DND-41 (cell line): Measurements from ENCODE around the gene COL6A5.
"Not testable (repeated sequence)": the region's sequence is repeated elsewhere in the genome, so short reads cannot be mapped to it uniquely, and the experiment has no call there.

Source experiments
- ATAC-seq: fragments of 200-7000 bp; cut with Tn5 transposase; 3 replicates; pipeline ENCODE4 v1.9.1; 2021; ENCODE audit warnings: low read depth; ENCODE audit not compliant: insufficient read depth
- DNase-seq: peaks from one replicate; pipeline ENCODE4 v3.0.0-alpha.2; 2020
- H2AFZ ChIP-seq: 2 replicates; pipeline ENCODE4 v1.6.0; 2012; ENCODE audit warnings: low read depth, low read length
- H3K27ac ChIP-seq: 2 replicates; pipeline ENCODE4 v1.5.1; 2012; ENCODE audit warnings: low read length, inconsistent platforms
- H3K27me3 ChIP-seq: fragments of 200-600 bp; sonication (generic); 2 replicates; pipeline ENCODE4 v1.6.0; 2012; ENCODE audit warnings: low read length, mild to moderate bottlenecking, inconsistent platforms; ENCODE audit not compliant: insufficient read depth, poor library complexity
- H3K36me3 ChIP-seq: 2 replicates; pipeline ENCODE4 v1.5.1; 2012; ENCODE audit warnings: low read length, inconsistent platforms; ENCODE audit not compliant: insufficient read depth
- H3K4me1 ChIP-seq: 2 replicates; pipeline ENCODE4 v1.5.1; 2012; ENCODE audit warnings: mild to moderate bottlenecking, low read length; ENCODE audit not compliant: insufficient read depth
- H3K4me2 ChIP-seq: 2 replicates; pipeline ENCODE4 v1.6.0; 2012; ENCODE audit warnings: mild to moderate bottlenecking, moderate library complexity, low read length, inconsistent platforms; ENCODE audit not compliant: insufficient read depth
- H3K4me3 ChIP-seq, 2 experiments: fragments of 200-600 bp in 1 of 2; shearing (Covaris generic) in 1 of 2; 2 replicates each; pipeline ENCODE4 v1.5.1; 2012 to 2016; ENCODE audit warnings: inconsistent platforms in 2 of 2, low read length in 2 of 2, mild to moderate bottlenecking in 2 of 2, low read depth in 1 of 2, moderate library complexity in 1 of 2
- H3K79me2 ChIP-seq: 2 replicates; pipeline ENCODE4 v1.6.0; 2012; ENCODE audit warnings: low read length, inconsistent platforms; ENCODE audit not compliant: insufficient read depth
- H3K9ac ChIP-seq: 2 replicates; pipeline ENCODE4 v1.6.0; 2012; ENCODE audit warnings: low read depth, mild to moderate bottlenecking, inconsistent platforms, low read length, moderate library complexity
- H3K9me3 ChIP-seq: 2 replicates; pipeline ENCODE4 v1.5.1; 2012; ENCODE audit warnings: low read length, moderate library complexity, mild to moderate bottlenecking, inconsistent platforms; ENCODE audit not compliant: insufficient read depth, severe bottlenecking
- H4K20me1 ChIP-seq: 2 replicates; pipeline ENCODE4 v1.6.0; 2012; ENCODE audit warnings: low read length; ENCODE audit not compliant: insufficient read depth
- EZH2 ChIP-seq: IDR thresholded peaks from 3 replicates; pipeline ENCODE4 v1.6.1; 2012; ENCODE audit warnings: borderline replicate concordance, low read depth, mild to moderate bottlenecking, moderate library complexity, low read length, inconsistent platforms; ENCODE audit not compliant: severe bottlenecking
- TF ChIP-seq, protein P1 (sequence below): IDR thresholded peaks from 2 replicates; pipeline ENCODE4 v1.5.1; 2012; ENCODE audit warnings: borderline replicate concordance, low read length, moderate library complexity, mild to moderate bottlenecking; ENCODE audit not compliant: poor library complexity, severe bottlenecking; ENCODE audit errors: extremely low read depth

The COL6A5 gene

DNA sequence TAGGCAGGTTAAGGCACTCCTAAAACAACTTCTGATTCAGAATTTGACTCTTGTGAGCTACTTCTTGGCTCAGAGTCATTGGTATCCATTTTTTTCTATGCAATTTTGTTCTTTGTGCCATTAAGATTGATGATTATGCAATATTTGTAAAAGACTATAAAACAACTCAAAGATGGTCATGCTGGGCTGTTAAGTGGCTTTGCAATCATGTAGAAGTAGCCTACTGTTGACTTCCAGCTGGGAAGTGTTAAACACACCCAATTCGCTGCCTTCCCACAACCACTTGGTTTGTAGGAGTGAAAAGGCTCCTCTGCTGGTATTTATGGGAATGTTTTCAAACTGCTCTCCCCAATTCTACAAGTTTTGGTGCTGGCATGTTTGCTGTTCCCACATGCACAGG lies 96.8 kb downstream of the COL6A5 start:
- no peak overlapping the region for H3K4me2 ChIP-seq
- H3K79me2 ChIP-seq: no peaks in the 10 kb centered on the region
- no peak overlapping the region for H3K4me3 ChIP-seq
- no peak for ATAC-seq
- TF ChIP-seq, protein P1, sequence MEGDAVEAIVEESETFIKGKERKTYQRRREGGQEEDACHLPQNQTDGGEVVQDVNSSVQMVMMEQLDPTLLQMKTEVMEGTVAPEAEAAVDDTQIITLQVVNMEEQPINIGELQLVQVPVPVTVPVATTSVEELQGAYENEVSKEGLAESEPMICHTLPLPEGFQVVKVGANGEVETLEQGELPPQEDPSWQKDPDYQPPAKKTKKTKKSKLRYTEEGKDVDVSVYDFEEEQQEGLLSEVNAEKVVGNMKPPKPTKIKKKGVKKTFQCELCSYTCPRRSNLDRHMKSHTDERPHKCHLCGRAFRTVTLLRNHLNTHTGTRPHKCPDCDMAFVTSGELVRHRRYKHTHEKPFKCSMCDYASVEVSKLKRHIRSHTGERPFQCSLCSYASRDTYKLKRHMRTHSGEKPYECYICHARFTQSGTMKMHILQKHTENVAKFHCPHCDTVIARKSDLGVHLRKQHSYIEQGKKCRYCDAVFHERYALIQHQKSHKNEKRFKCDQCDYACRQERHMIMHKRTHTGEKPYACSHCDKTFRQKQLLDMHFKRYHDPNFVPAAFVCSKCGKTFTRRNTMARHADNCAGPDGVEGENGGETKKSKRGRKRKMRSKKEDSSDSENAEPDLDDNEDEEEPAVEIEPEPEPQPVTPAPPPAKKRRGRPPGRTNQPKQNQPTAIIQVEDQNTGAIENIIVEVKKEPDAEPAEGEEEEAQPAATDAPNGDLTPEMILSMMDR: no peak
- no peak for TF ChIP-seq EZH2
- no peak overlapping the region for H2AFZ ChIP-seq
- H3K9ac ChIP-seq: no peak overlapping the region
- H3K27ac ChIP-seq: no peak overlapping the region
- H3K27me3 ChIP-seq: peaks cover 2% of the 10 kb centered on the region
- H3K36me3 ChIP-seq: no peaks in the 10 kb centered on the region
- no peaks in the 10 kb centered on the region for H4K20me1 ChIP-seq
- H3K9me3 ChIP-seq: no peaks in the 10 kb centered on the region
- H3K4me1 ChIP-seq: no peaks in the 10 kb centered on the region
- no peak for DNase-seq

DNA sequence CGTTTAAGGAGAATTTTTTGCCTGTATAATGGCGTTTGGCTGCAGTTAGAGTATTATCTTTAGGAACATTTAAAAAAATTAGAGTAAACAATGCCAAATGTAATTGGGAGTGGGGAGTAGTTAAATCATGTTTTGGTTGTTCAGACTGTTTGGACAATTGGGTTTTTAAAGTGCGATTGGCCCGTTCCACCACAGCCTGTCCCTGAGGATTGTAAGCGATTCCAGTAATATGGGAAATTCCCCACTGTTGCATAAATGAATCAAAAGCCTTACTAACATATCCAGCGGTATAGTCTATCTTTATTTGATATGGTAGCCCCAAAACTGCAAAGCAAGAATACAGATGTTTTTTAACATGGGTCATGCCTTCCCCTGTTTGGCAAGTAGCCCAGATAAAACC lies 101.4 kb downstream of the COL6A5 start:
- not testable (repeated sequence) for H2AFZ ChIP-seq, DNase-seq, H3K27ac ChIP-seq, H3K36me3 ChIP-seq, H3K27me3 ChIP-seq, H3K9ac ChIP-seq, H3K4me3 ChIP-seq, H3K4me2 ChIP-seq, H4K20me1 ChIP-seq, ATAC-seq, H3K4me1 ChIP-seq, H3K79me2 ChIP-seq, H3K9me3 ChIP-seq

DNA sequence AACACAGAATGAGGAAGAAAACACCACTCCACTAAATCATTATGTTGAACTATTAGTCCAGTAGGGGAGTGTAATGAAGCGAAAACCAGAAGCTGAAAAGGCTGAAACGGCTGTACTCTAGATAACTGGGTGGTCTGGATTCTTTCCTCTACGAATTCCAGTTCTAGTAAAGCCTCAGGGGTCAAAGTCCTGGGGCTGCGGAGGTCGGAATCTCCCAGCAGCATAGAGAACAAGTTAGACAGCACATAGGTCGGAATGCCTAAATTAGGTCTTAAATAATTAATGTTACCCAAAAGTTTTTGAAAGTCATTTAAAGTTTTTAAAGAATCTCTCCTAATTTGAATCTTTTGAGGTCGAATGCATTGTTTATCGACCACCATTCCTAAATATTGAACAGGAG lies 102.7 kb downstream of the COL6A5 start:
- H3K36me3 ChIP-seq, H3K79me2 ChIP-seq, H3K27me3 ChIP-seq, ATAC-seq, H3K4me1 ChIP-seq, H3K27ac ChIP-seq, H4K20me1 ChIP-seq, H3K4me3 ChIP-seq, H3K9ac ChIP-seq, DNase-seq, H3K4me2 ChIP-seq, H2AFZ ChIP-seq, H3K9me3 ChIP-seq: not testable (repeated sequence)

DNA sequence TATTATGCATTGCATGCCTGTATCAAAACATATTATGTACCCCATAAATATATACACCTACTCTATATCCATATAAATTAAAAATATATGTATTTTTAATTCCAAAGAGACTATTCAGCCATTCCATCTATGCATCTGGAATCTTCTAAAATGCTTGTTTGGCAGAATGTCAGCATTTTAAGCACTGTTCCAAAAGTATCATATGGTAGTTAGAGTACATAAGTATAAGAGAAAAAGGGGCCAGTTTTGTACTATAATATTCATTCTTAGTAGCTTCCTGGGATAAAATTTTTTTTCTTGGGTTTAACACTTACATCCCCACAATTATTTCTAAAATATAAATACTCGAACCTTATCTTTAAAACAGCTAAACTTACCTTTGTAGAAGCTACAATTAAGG lies 111.1 kb downstream of the COL6A5 start:
- H3K4me2 ChIP-seq: no peak overlapping the region
- no peak overlapping the region for H3K27ac ChIP-seq
- H3K79me2 ChIP-seq: no peaks in the 10 kb centered on the region
- H3K27me3 ChIP-seq: peaks cover 8% of the 10 kb centered on the region
- ATAC-seq: no peak
- no peaks in the 10 kb centered on the region for H4K20me1 ChIP-seq
- no peak for TF ChIP-seq EZH2
- TF ChIP-seq, protein P1: no peak
- H3K36me3 ChIP-seq: no peaks in the 10 kb centered on the region
- H3K4me3 ChIP-seq: no peak overlapping the region
- no peaks in the 10 kb centered on the region for H3K4me1 ChIP-seq
- H3K9ac ChIP-seq: no peak overlapping the region
- no peak overlapping the region for H2AFZ ChIP-seq
- DNase-seq: no peak
- H3K9me3 ChIP-seq: no peaks in the 10 kb centered on the region

DNA sequence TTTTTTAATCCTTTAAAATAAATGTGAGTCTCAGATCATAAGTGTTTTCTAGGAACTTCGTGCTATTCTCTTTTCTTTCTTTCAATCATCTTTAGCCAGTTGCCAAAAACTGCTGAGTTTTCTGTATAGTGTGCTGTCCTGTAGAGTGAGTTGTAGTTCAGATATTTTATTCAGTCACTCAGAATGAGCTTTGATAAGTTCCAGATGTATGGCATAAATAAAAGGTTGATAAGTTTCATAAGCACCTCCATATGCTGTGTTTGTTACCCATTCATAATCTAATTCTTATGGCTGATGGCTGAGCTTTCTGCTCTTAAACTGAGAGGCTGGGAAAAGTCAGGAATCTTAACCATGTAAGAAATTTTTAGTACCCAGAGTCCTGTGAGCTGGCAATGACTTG lies 112.2 kb downstream of the COL6A5 start:
- no peaks in the 10 kb centered on the region for H3K79me2 ChIP-seq
- H3K36me3 ChIP-seq: no peaks in the 10 kb centered on the region
- H3K27me3 ChIP-seq: peaks cover 8% of the 10 kb centered on the region
- H3K4me3 ChIP-seq: no peak overlapping the region
- no peaks in the 10 kb centered on the region for H3K4me1 ChIP-seq
- no peaks in the 10 kb centered on the region for H4K20me1 ChIP-seq
- no peak for ATAC-seq
- H3K4me2 ChIP-seq: no peak overlapping the region
- no peak overlapping the region for H3K9ac ChIP-seq
- no peak overlapping the region for H3K27ac ChIP-seq
- TF ChIP-seq, protein P1: no peak
- TF ChIP-seq EZH2: no peak
- no peaks in the 10 kb centered on the region for H3K9me3 ChIP-seq
- DNase-seq: no peak
- no peak overlapping the region for H2AFZ ChIP-seq
